HG03558 (cell line): ENCODE results near the gene ESRRA.

Source experiments
- ATAC-seq: cut with Tn5 transposase; IDR thresholded peaks from one replicate; pipeline ENCODE4 v1.9.1; 2021; ENCODE audit warnings: moderate number of reproducible peaks; ENCODE audit not compliant: unreplicated experiment; ENCODE audit errors: extremely low read depth

ESRRA gene

DNA sequence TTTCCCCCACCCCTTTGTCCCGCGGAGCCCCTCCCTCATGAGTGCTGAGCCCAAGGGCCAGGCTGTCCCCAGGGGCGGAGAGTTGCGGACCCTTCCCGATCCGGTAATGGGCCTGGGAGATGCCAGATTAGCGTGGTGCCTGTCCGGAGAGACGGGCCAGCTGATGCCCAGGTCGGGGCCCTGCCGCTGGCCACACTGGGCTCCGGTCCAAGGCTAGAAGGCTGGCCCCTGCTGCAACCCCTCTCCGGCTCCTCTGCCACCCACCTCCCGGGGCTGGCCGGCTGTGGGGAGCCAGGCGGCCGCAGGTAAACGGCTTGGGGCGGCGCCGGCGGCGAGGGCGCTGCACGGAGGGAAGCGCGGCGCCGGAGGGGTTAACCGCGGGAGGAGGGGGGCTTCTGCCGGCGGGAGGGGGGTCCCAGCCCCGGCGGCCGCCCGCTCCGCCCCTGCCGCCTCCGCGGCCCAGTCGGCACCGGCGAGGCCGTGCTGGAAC, 14.0 kb upstream of the ESRRA start, which contains the start of gene KCNK4:
TSS of gene KCNK4 (plus strand) at position 41 of the 490 bp plus-strand sequence. CDS start 1,717 bp downstream, outside the sequence.
- ATAC-seq: no peak

DNA sequence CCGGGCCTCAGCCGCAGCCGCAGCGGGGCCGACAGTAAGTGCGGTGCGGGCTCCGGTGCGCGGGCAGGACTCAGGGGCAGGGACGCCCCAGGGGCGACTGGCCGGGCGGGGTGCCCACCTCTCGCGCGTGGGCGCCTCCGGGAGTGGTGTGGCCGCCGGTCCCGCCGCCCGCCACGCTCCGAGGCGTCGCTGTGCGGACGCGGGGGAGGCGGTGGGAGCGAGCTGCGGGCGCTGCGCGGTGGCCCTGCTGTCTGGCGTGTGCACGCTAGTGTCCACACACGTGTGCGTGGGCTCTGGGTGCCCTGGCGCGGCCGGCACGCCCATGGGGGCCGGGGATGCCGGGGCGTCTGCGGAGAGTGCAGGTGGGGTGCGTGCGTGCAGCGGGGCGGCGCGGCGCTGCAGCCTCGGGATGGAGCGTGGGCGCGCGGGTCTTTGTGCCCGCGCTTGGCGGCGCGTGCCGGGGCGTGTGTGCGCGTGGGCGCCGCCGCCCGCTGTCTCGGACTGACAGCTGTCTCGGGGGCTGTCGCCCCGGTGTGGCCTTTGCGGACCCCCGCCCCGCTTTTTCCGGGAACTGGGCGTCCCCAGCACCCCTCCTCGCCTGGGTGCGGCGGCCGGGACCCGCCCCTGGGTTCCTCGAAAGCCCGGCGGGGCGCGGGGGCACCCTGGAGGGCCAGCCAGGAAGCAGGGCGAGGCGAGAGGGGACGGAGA, 13.4 kb upstream of the ESRRA start:
- no peak for ATAC-seq

DNA sequence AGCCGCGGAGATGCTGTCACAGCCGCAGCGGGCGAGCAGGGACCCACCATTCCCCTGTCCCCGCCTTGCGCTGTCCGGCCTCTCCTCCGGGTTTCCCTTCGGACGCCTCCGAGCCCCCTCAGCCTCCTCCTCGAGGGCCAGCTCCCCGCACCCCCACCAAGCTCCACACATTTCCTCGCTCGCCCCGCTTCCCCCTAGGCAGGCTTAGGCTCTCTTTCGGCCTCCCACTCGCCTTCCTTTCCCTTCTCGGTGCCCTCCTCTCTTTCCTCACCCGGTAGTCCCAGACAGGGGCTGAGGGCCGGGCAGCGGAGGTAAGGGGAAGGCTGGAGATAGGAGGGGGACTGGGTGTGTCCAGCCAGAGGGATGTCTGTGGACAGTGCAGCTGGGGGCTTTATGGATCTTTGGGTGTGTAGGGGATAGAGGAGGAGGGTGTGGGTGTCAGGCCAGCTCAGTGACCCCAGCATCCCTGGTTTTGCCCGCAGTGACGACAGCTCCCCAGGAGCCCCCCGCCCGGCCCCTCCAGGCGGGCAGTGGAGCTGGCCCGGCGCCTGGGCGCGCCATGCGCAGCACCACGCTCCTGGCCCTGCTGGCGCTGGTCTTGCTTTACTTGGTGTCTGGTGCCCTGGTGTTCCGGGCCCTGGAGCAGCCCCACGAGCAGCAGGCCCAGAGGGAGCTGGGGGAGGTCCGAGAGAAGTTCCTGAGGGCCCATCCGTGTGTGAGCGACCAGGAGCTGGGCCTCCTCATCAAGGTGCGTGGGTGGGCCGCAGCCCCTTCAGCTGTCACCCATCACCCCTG, 12.7 kb upstream of the ESRRA start:
- no peak for ATAC-seq

DNA sequence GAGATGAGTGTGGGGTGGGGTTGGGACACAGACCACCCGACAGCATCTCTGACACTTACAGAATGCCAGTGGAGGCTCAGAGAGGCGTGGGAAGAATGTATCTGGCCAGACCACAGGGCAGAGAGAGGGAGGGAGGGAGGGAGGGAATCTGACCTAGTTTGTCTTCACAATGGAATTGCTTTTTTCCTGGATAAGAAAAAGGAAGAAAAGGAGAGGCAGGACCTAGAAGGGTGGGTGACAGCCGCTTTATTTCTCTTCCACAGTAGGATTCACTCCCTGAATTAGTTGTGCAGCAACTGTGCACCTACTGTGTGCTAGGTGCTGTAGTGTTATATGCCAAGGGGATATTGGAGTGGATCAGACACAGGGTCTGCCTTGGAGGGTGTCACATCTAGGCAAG, 10.6 kb upstream of the ESRRA start:
- ATAC-seq: no peak

DNA sequence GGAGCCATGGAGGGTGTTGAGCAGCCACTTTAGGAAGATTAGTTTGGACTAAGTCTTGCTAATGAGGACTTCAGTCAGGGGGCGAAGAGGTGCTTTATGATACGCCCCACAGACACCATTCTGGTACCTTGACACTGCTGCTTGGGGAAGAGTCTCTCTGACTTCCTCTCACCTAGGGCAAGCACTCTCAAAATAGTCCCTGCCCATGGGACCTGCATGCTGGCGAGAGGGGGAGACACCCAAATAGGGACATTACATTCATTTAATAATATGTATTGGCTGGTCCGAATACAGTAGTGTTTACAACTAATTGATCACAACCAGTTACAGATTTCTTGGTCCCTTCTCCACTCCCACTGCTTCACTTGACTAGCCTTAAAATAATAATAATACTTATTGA, 9.6 kb upstream of the ESRRA start:
- ATAC-seq: no peak

DNA sequence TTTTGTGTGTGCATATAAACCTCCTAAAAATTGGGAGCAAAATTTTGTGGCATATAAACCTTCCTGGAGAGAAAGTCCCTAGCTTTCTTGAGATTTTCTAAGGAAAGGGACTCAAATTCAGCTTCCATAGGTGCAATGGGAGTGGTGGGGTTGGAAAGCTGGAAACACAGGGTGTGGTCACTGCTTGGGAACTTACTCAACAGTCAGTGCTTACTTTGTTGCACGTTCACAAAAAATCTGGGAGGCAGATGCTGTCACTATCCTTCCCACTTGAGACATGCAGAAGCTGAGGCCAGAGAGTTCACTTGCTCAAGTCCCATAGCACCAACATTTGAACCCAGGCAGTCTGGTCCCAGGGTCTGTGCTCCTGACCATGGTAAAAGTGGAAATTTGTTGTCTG, 9.1 kb upstream of the ESRRA start:
- no peak for ATAC-seq

DNA sequence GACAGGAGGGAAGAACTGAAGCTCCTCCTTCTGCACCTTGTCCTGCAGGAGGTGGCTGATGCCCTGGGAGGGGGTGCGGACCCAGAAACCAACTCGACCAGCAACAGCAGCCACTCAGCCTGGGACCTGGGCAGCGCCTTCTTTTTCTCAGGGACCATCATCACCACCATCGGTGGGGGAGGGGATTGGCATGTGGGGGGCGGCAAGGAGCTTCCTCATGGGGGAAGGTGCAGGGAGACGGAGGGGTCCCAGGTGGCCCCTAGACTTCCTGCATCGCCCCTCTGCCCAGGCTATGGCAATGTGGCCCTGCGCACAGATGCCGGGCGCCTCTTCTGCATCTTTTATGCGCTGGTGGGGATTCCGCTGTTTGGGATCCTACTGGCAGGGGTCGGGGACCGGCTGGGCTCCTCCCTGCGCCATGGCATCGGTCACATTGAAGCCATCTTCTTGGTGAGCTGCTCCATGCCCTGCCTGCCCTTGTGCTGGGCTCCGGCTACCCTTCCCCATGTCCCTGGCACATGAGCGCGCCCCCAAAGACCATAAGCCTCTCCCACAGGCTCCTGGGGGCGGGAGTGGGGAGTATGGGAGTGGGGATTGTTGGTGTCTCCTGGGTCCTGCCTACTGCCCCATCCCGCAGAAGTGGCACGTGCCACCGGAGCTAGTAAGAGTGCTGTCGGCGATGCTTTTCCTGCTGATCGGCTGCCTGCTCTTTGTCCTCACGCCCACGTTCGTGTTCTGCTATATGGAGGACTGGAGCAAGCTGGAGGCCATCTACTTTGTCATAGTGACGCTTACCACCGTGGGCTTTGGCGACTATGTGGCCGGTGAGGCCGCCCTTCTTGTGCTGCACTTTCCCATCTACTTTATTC, 8.3 kb upstream of the ESRRA start:
- no peak for ATAC-seq

DNA sequence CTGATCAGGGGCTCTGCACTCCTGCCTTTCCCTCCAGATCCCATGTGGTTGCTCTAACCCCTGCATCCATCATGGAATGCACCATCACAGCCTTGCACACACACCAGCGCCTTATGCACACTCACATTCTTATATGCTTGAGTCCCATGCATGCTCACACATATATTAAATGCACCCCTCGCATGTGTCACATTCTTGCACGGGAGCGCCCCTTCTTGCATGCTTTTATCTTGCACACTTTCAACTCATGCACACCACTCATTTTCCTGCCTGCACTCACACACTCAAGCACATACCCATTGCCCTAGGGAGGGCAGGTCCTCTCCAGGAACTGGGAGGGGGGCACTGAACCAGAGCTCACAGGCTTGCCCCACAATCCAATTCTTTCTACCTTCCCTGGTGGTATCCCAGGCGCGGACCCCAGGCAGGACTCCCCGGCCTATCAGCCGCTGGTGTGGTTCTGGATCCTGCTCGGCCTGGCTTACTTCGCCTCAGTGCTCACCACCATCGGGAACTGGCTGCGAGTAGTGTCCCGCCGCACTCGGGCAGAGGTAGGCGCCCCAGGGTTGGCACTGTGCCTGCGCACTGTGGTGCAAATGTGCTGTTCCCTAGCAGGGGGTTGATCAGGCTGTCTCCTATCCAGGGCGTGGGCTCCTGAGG, 7.5 kb upstream of the ESRRA start:
- no peak for ATAC-seq

DNA sequence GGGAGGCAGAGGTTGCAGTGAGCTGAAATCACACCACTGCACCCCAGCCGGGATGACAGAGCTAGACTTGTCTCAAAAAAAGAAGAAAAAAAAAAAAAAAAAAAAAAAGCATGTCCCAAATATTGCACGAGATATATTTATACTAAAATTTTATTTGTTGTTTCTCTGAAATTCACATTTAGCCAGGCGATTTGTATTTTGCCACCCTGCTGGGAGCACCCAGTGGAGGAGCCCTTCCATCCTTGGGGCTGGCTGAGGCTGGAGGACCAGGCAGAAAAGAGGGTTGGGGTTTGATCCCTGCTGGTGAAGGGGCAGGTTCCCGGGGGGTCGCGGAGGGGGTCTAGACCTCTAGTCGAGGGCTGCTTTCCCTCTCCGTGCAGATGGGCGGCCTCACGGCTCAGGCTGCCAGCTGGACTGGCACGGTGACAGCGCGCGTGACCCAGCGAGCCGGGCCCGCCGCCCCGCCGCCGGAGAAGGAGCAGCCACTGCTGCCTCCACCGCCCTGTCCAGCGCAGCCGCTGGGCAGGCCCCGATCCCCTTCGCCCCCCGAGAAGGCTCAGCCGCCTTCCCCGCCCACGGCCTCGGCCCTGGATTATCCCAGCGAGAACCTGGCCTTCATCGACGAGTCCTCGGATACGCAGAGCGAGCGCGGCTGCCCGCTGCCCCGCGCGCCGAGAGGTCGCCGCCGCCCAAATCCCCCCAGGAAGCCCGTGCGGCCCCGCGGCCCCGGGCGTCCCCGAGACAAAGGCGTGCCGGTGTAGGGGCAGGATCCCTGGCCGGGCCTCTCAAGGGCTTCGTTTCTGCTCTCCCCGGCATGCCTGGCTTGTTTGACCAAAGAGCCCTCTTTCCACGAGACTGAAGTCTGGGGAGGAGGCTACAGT, 6.1 kb upstream of the ESRRA start:
- no peak for ATAC-seq

DNA sequence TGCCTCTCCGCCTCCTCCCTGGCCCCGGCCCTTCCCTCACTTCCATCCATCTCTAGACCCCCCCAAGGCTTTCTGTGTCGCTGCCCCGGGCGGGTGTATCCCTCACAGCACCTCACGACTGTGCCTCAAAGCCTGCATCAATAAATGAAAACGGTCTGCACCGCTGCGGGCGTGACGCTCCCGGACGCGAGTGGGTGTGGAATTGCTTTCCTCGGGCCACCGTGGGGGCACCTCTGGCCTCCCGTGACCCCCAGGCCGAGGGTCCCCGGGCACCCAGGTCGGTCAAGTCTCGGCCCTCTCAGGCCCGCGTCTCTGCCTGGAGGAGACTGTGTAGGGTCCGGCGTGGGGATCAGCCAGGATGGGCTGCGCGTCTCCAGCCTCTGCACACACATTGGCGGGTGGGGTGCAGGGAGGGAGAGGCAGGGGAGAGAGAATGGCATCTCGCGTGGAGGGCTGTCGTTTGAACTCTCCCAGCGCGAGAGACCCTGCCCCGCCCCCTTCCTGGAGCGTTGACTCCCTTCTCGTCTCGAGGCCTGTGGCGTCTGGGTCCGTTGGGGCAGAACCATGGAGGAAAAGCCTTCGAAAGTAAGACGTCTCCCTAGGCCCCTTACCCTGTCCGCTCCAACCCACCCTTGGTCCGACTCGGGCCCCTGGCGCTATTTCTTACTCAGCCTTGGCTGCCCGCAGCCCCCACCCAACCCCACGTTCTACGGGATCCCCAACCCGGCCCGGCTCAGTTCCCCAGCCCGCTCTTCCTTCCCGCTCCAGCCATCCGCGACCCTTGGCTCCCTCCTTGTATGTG, 5.3 kb upstream of the ESRRA start, which contains the start of gene CATSPERZ:
TSS of gene CATSPERZ (plus strand) at position 512 of the 802 bp plus-strand sequence. CDS start at position 565, 53 bp downstream.
- no peak for ATAC-seq

DNA sequence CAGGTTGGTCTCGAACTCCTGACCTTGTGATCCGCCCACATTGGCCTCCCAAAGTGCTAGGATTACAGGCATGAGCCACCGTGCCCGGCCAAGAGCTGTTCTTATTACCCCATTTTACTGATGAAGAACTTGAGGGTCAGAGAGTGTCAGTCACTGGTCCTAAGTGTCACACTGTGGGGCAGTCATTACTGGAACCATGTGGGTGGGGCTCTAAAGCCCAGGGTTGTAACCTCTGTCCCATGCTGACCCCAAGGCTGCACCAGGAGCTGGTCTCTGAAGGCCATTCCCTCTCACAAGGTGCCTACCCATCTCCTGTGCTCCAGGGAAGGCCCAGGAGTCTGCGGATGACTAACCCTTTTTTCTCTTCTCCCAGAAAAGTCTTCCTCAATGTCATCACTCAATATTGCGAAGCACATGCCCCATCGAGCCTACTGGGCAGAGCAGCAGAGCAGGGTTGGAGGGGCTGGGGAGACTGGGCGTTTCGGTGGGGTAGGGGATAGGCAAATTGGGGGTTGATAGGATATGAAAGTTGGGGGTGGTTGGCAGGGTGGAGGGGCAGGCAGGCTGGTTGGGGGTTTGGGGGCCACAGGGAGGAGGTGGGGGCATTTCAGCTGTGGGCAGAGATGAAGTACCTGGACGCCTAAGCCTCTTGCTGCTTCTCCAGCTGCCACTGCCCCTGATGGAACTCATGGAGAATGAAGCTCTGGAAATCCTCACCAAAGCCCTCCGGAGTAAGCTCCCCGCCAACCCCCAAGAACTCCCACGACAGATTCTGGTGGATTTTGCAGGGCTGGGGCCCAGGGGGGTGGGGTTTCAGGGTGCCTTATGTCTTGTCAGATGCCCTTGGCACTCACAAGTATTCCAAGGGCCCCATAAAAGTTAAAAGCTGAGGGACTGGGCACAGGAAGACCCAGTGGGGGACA, 2.0 kb upstream of the ESRRA start:
- ATAC-seq: no peak

DNA sequence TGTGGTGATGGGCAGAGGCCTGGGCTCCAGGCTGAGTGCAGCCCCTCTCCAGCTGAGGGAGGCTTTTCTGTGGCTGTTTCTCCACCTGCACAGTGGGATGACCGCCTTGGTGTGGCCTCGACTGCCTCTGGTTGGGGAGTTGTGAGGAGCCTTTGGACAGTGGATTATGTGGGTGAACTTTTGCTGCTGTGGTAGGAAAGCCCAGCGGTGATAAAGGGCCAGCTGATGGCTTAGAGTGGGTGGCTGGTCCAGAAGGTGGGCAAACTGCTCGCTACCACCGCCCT, 1.4 kb upstream of the ESRRA start:
- no peak for ATAC-seq

DNA sequence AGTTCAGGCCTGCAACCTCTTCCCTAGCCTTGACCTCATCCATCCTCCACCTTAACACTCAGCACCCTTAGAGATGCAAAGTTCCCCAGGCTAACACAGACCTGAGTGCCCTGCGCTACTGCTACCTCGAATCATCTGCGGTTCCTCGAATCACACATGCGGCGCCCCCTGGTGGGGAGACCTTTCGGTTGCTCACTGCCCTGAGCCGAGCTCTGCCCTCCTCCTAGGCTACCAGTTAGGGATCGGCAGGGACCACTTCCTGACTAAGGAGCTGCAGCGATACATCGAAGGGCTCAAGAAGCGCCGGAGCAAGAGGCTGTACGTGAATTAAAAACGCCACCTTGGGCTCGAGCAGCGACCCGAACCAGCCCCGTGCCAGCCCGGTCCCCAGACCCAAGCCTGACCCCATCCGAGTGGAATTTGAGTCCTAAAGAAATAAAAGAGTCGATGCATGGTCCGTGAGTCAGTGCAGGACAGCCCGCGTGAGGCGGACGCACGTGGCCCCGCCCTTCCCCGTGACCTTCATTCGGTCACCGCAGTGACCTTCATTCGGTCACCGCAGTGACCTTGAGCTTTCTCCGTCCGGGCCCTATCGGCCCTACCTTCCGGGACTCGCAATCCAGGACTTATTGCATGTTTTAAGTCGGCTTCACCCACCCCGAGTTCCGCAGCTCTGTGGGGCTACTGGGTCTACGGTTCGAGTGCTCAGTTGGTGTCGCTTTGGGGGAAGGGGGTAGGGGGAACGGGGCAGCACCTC, 830 bp upstream of the ESRRA start:
- ATAC-seq: no peak

DNA sequence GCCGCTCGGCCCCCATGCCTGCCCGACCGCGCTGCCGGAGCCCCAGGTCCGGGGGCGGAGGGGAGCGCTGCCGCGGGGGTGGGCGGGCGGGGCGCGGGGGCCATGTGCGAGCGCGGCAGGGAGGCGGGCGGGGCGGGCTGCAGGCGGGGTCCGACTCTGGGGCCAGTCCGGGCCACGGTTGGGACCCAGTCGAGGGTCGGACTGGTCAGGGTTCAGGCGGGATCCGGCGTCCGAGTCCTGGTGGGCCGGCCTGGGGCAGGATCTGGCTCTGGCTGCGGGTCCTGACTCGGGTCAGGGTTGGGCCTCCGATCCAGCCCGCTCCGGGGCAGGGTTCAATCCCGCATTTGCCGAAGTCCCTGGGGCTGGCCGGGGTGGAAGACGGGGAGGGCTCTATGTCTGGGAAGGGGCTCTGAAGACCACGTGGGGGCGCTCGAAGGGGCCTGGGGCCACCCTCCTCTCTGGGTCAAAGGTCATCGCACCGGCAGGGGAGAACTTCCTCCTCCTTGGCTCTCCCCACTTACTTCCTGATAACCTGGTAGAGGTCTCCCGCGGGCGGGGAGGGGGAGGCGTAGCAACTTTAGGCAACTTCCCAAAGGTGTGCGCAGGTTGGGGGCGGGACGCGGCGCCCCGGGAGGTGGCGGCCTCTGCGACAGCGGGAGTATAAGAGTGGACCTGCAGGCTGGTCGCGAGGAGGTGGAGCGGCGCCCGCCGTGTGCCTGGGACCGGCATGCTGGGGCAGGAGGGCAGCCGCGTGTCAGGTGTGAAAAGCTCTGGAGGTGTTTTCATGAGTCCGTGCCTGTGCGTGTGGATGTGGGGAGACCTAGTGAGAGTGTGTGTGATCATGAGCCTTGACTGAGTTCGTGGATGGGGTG, 603 bp downstream of the ESRRA start:
- no peak for ATAC-seq

DNA sequence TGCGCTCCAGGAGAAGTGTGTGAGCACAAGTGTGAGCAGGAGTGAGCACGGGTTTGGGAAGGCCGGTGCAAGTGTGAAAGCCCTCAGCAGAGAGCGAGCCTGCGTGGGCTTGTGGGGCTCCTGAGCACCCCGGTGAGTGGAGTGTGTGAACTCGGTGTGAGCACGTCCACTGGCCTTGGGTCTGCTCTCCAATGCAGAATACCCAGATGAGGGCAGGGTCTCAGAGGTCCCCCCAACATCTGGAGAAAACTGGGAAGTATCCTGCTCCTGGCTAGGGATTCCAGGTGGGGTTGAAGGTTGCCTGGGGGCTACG, 1.2 kb downstream of the ESRRA start:
- ATAC-seq: no peak
